Effector CD4-positive, alpha-beta T cell (primary cell): Measurements from ENCODE around the gene CLPX.
"Not testable (repeated sequence)": the region's sequence is repeated elsewhere in the genome, so short reads cannot be mapped to it uniquely, and the experiment has no call there.

Source experiments
- DNase-seq: peaks from one replicate; pipeline ENCODE4 v3.0.0-alpha.2; 2020

The CLPX gene

GRCh38 chr15:65099801-65100200 is 85.3 kb downstream of the CLPX start:
- not testable (repeated sequence) for DNase-seq

DNA sequence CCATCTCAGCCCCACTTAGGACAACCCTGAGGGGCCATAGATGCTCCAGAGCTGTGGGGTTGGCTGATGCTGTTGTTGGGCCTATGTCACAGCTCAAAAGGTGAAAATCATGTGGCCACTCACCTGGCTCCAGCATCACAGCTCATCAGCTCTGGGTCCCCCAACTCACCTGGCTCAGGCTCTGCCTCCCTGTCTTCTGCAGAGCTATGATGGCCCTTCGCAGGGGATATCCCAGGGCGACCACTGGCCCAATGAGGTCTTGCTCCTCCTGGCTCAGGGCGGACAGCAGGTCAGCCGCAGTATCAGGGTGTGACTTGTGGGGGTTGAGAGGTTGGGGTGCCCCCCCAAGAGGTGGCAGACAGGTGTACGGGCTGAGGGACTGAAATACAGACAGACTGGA is 85.8 kb downstream of the CLPX start:
- DNase-seq = no peak
